HepG2 (cell line): Measurements from ENCODE around the gene NDE1.

Source experiments
- FOXM1 ChIP-seq: sonication (generic); formaldehyde crosslinking; IDR thresholded peaks from 2 replicates; pipeline ENCODE4 v1.5.0; 2020; ENCODE audit warnings: missing genetic modification reagents
- NR1H2 ChIP-seq: sonication (generic); formaldehyde crosslinking; IDR thresholded peaks from 2 replicates; pipeline ENCODE4 v1.8.1; 2022; ENCODE audit warnings: low read depth, missing genetic modification reagents, borderline replicate concordance
- ZBTB7A ChIP-seq: sonication (generic); formaldehyde crosslinking; IDR thresholded peaks from 2 replicates; pipeline ENCODE4 v1.8.0; 2022; ENCODE audit warnings: mild to moderate bottlenecking, missing genetic modification reagents
- ZSCAN9 ChIP-seq: IDR thresholded peaks from 2 replicates; pipeline ENCODE4 v1.6.1; 2016; ENCODE audit warnings: borderline replicate concordance
- TF ChIP-seq, protein P1 (sequence below): sonication (generic); formaldehyde crosslinking; IDR thresholded peaks from 2 replicates; pipeline ENCODE4 v1.5.0; 2020; ENCODE audit warnings: mild to moderate bottlenecking, missing genetic modification reagents
- TF ChIP-seq, protein P2 (sequence below): sonication (generic); formaldehyde crosslinking; IDR thresholded peaks from 2 replicates; pipeline ENCODE4 v1.5.0; 2020; ENCODE audit warnings: mild to moderate bottlenecking, missing genetic modification reagents, moderate library complexity

DNA sequence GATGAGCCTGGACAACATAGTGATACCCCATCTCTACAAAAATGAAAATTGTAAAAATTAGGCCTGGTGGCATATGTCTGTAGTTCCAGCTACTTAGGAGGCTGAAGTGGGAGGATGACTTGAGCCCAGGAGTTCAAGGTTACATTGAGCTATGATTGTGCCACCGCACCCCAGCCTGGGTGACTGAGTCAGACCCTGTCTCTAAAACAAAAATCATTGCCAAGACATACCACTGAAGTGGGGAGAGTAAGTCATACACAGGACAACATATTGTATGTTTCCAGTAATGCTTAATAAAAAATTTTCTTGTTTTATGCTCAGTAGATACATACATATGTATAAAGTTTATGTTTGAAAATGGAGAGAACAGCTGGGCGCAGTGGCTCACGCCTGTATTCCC lies 39.2 kb downstream of the NDE1 start:
- TF ChIP-seq, protein P1, sequence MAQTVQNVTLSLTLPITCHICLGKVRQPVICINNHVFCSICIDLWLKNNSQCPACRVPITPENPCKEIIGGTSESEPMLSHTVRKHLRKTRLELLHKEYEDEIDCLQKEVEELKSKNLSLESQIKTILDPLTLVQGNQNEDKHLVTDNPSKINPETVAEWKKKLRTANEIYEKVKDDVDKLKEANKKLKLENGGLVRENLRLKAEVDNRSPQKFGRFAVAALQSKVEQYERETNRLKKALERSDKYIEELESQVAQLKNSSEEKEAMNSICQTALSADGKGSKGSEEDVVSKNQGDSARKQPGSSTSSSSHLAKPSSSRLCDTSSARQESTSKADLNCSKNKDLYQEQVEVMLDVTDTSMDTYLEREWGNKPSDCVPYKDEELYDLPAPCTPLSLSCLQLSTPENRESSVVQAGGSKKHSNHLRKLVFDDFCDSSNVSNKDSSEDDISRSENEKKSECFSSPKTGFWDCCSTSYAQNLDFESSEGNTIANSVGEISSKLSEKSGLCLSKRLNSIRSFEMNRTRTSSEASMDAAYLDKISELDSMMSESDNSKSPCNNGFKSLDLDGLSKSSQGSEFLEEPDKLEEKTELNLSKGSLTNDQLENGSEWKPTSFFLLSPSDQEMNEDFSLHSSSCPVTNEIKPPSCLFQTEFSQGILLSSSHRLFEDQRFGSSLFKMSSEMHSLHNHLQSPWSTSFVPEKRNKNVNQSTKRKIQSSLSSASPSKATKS (CRISPR knock-in tag): no peak
- TF ChIP-seq ZBTB7A (CRISPR knock-in tag): no peak
- TF ChIP-seq FOXM1 (CRISPR knock-in tag): no peak
- no peak for TF ChIP-seq NR1H2 (CRISPR knock-in tag)
- TF ChIP-seq ZSCAN9: no peak
- TF ChIP-seq, protein P2, sequence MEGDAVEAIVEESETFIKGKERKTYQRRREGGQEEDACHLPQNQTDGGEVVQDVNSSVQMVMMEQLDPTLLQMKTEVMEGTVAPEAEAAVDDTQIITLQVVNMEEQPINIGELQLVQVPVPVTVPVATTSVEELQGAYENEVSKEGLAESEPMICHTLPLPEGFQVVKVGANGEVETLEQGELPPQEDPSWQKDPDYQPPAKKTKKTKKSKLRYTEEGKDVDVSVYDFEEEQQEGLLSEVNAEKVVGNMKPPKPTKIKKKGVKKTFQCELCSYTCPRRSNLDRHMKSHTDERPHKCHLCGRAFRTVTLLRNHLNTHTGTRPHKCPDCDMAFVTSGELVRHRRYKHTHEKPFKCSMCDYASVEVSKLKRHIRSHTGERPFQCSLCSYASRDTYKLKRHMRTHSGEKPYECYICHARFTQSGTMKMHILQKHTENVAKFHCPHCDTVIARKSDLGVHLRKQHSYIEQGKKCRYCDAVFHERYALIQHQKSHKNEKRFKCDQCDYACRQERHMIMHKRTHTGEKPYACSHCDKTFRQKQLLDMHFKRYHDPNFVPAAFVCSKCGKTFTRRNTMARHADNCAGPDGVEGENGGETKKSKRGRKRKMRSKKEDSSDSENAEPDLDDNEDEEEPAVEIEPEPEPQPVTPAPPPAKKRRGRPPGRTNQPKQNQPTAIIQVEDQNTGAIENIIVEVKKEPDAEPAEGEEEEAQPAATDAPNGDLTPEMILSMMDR (CRISPR knock-in tag): no peak
